ENCODE results near the gene SPART.

- TF ChIP-seq EZH2 (IDR thresholded peaks at IDR 0.05; ENCODE audit: low read length, missing control alignments) = no peak
- TF ChIP-seq CTCF (conservative IDR thresholded peaks at IDR 0.05 in 1 of 2, IDR thresholded peaks at IDR 0.05 in 1 of 2; ENCODE audit: low read depth in 1 of 2, low read length in 2 of 2) = no peak
Observed at GRCh38 chr13:36363366-36363863, 17.2 kb upstream of the SPART start.
